HAP-1 (cell line): ENCODE measurements around the gene SATB1.

Source experiments
- DNase-seq, 2 experiments: peaks; one replicate each; pipeline ENCODE4 v3.0.0-alpha.2; 2016 to 2020; ENCODE audit warnings: low spot score in 2 of 2
- H3K27me3 ChIP-seq: fragments of 250-450 bp; sonication (Bioruptor Pico); 2 replicates; pipeline ENCODE4 v1.5.1; 2020; ENCODE audit warnings: low read depth, mild to moderate bottlenecking, moderate library complexity
- H3K36me3 ChIP-seq: fragments of 250-450 bp; sonication (Bioruptor Pico); replicated peaks from 2 replicates; pipeline ENCODE4 v1.5.1; 2020; ENCODE audit warnings: mild to moderate bottlenecking
- H3K4me1 ChIP-seq: fragments of 250-450 bp; sonication (Bioruptor Pico); 2 replicates; pipeline ENCODE4 v1.5.1; 2020; ENCODE audit warnings: mild to moderate bottlenecking
- H3K4me3 ChIP-seq: fragments of 250-450 bp; sonication (Bioruptor Pico); 2 replicates; pipeline ENCODE4 v1.5.1; 2020; ENCODE audit warnings: mild to moderate bottlenecking, moderate library complexity
- H3K9me3 ChIP-seq: fragments of 250-450 bp; sonication (Bioruptor Pico); 2 replicates; pipeline ENCODE4 v1.5.1; 2020; ENCODE audit warnings: mild to moderate bottlenecking, moderate library complexity
- in situ Hi-C: fragments of 300-500 bp; cut with MboI; formaldehyde crosslinking; loops from 3 replicates; pipeline ENCODE4 v1.14.3; 2020; ENCODE audit warnings: low sequenced_read_pairs, inconsistent platforms, mixed read lengths

Gene SATB1

DNA sequence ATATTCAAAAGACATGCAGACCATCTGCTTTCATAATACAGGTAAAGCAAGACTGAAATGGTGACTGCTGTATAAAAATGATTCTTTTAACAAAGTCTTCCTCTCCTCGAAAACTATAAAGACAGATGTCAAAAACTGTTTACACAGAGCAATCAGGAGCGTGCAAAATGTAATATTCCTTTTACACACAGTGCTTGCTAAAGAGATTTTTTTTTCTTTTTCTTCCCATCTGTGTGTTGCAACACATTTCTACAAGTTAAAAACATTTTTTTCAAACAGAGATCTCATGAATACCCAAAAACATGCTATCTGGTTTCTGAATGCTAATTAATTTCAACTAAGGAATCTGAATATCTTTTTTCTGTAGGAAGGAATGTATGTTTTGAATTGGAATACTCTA is 22.1 kb downstream of the SATB1 start:
- in situ Hi-C loops = no loop called here
- DNase-seq = no peak
- no peaks in the 10 kb centered on the region for H3K27me3 ChIP-seq
- H3K9me3 ChIP-seq = no peaks in the 10 kb centered on the region
- no peak overlapping the region for H3K4me3 ChIP-seq
- peaks cover 12% of the 10 kb centered on the region for H3K4me1 ChIP-seq
- 0 out of 2 replicates have a peak, but pooled peaks cover 2% of the 10 kb centered on the region for H3K36me3 ChIP-seq

DNA sequence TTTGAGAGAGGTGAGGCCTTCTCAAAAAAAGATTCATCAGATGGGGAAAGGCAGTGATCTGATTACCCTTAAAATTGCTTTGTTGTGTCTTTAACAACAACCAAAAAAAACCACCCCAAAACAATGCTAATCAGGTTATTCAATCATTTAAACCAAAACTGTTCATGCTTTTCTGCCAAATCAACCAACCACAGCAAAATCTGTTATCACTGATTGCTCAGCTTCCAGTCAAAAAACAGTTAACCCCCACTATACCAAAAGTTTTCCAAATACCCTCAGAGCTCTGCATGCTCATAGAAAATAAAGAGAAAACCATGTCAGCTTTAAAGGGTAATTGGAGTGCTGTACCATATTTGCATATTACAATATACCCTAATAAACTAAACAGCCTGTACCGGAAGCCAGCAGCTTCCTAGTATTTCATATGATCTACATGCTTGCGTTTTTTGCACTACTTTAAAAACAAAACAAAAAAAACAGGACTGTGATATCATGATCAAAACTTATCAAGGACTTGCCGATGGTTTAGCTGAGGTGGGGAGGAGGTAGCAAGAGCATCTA is 22.8 kb downstream of the SATB1 start:
- no peak for DNase-seq
- no peaks in the 10 kb centered on the region for H3K27me3 ChIP-seq
- in situ Hi-C loops = no loop called here
- 0 out of 2 replicates have a peak, but pooled peaks cover 3% of the 10 kb centered on the region for H3K36me3 ChIP-seq
- no peak overlapping the region for H3K4me3 ChIP-seq
- peaks cover 11% of the 10 kb centered on the region for H3K4me1 ChIP-seq
- H3K9me3 ChIP-seq = no peaks in the 10 kb centered on the region

DNA sequence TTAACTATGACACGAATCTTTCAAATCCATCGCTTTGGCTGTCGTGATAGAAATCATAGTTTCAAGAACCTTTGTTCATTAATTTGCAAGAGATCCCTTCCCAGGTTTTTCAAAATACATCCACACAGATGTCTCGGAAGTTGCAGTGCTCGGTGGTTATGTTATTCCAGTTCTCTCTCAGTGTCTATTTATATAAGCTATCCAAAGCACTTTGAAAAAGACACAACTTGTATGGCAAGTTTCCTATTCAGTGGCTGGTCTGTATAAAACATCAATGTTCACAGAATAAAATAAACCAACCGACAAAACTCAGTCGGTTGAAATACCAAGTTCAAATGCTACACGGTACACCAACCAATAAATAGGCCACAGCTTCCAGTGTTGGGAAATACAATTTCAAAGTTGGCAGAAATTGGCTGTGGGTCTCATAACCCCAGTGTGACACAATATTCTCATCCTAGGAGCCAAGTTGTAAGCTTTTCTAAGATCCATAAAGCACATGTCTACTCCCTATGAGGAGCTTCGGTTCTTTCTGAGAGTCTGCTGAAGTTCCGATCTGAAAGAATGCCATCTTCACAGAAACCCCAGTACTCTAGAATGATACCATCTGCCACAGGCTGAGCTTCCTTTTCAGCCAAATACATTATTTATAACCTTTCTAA is 23.7 kb downstream of the SATB1 start:
- Histone ChIP-seq H3K9me3 (no peaks in the 10 kb centered on the region), H3K36me3 (0 out of 2 replicates have a peak, but pooled peaks cover 8% of the 10 kb centered on the region), H3K4me1 (peaks cover 9% of the 10 kb centered on the region), H3K4me3 (no peak overlapping the region), H3K27me3 (no peaks in the 10 kb centered on the region)
- in situ Hi-C loops = no loop called here
- no peak for DNase-seq

- no peak for DNase-seq
- in situ Hi-C loops = loop anchor here (25.0 kb wide), 1 partner anchor 511 kb away; no protein-coding TSS in a partner anchor
- H3K4me1 ChIP-seq = peaks cover 2% of the 10 kb centered on the region
- peaks cover 21% of the 10 kb centered on the region for H3K36me3 ChIP-seq
- H3K27me3 ChIP-seq = no peaks in the 10 kb centered on the region
- H3K4me3 ChIP-seq = no peak overlapping the region
- no peaks in the 10 kb centered on the region for H3K9me3 ChIP-seq
These were observed 26.7 kb downstream of the SATB1 start for GRCh38 chr3:18398448-18398847.

DNA sequence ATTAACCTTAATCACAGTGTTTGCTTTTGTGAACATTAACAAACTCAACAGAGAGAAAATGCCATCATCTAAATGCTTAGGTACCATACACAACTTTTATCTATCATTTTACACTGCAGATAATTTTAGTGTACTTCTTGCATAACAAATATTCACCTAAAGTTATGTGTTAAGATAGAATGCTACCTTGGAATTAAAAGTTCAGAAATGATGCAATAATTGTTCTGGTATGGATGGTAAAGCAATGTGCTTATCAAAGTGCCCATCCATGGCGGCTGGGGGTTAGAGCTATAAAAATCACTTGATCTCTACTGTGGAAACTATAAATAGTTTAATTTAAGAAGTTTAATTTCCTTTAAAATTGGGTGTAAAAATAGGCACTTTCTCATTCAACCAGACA is 28.7 kb downstream of the SATB1 start:
- DNase-seq = no peak
- Histone ChIP-seq H3K9me3 (no peaks in the 10 kb centered on the region), H3K36me3 (peaks cover 20% of the 10 kb centered on the region), H3K4me1 (no peaks in the 10 kb centered on the region), H3K27me3 (no peaks in the 10 kb centered on the region), H3K4me3 (no peak overlapping the region)
- in situ Hi-C loops = loop anchor here (25.0 kb wide), 1 partner anchor 509 kb away; no protein-coding TSS in a partner anchor

DNA sequence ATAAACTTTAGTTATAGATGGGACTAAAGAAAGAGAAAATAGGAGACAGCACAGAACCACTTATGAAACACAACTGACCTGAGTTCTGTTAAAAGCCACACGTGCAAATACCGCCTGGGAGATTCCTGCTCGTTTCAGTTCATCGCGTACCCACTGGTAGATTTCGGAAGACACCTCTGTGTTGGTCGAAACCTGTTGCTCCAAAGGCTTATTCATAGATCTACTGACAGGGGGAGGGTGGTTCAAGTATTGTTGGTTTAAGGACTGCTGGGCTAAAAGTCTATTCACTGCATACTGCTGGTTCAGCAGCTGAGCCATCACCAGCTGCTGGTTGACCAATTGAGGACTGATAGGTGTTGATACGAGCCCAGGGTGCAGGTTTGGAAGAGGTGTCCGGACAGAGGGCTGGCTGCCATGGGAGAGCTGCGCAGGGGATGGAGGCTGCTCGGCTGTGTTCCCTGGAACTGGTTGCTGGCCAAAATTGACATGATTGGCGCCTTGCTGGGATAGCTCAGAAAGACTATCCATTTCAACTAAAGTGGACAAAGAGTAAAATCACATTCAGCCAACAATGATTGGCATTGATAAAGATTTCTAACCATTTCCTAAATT is 30.6 kb downstream of the SATB1 start:
- no peaks in the 10 kb centered on the region for H3K9me3 ChIP-seq
- in situ Hi-C loops = loop anchor here (25.0 kb wide), 1 partner anchor 507 kb away; no protein-coding TSS in a partner anchor
- no peak overlapping the region for H3K4me3 ChIP-seq
- H3K4me1 ChIP-seq = no peaks in the 10 kb centered on the region
- no peaks in the 10 kb centered on the region for H3K27me3 ChIP-seq
- DNase-seq = no peak
- peaks cover 20% of the 10 kb centered on the region for H3K36me3 ChIP-seq

GRCh38 chr3:18393906-18394305 is 31.2 kb downstream of the SATB1 start:
- Histone ChIP-seq H3K4me1 (no peaks in the 10 kb centered on the region), H3K4me3 (no peak overlapping the region), H3K27me3 (no peaks in the 10 kb centered on the region), H3K36me3 (peaks cover 20% of the 10 kb centered on the region), H3K9me3 (no peaks in the 10 kb centered on the region)
- in situ Hi-C loops = loop anchor here (25.0 kb wide), 1 partner anchor 507 kb away; no protein-coding TSS in a partner anchor
- no peak for DNase-seq

GRCh38 chr3:18390024-18390660 is 35.0 kb downstream of the SATB1 start:
- no peak for DNase-seq
- Histone ChIP-seq H3K9me3 (no peaks in the 10 kb centered on the region), H3K4me3 (no peak overlapping the region), H3K4me1 (no peaks in the 10 kb centered on the region), H3K27me3 (no peaks in the 10 kb centered on the region), H3K36me3 (peaks cover 10% of the 10 kb centered on the region)
- in situ Hi-C loops = loop anchor here (25.0 kb wide), 1 partner anchor 503 kb away; no protein-coding TSS in a partner anchor

- no peaks in the 10 kb centered on the region for H3K27me3 ChIP-seq
- no peaks in the 10 kb centered on the region for H3K4me1 ChIP-seq
- H3K9me3 ChIP-seq = no peaks in the 10 kb centered on the region
- in situ Hi-C loops = loop anchor here (25.0 kb wide), 1 partner anchor 502 kb away; no protein-coding TSS in a partner anchor
- no peak overlapping the region for H3K4me3 ChIP-seq
- DNase-seq = peak in 1 of 2 experiments; percentile 38
- H3K36me3 ChIP-seq = peaks cover 6% of the 10 kb centered on the region; the same call in 1 of the 2 replicates
These were observed 35.9 kb downstream of the SATB1 start for GRCh38 chr3:18389108-18389733.

GRCh38 chr3:18386274-18386890 is 38.8 kb downstream of the SATB1 start:
- no peaks in the 10 kb centered on the region for H3K4me1 ChIP-seq
- H3K9me3 ChIP-seq = no peaks in the 10 kb centered on the region
- H3K36me3 ChIP-seq = peaks cover 7% of the 10 kb centered on the region; the same call in 1 of the 2 replicates
- no peak for DNase-seq
- in situ Hi-C loops = loop anchor here (25.0 kb wide), 1 partner anchor 499 kb away; no protein-coding TSS in a partner anchor
- no peaks in the 10 kb centered on the region for H3K27me3 ChIP-seq
- H3K4me3 ChIP-seq = no peak overlapping the region

DNA sequence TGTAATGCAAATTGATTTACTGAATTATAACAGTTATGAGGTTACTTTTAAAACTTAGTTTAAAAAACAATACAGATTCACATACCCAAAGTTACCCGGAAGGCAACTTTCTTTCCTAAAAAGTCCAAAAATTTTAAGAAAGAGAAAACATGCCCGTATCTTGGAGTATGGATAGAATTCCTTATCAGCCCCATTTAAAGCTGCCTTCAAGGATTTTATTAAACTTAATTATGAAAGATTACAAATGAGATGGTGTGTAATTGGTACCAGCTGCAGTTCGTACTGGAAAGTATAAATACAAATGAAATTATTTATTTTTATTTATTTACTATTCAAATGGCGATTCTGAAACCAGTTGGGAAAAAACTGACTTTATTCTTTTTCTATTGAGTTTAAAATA is 39.4 kb downstream of the SATB1 start:
- Histone ChIP-seq H3K27me3 (no peaks in the 10 kb centered on the region), H3K4me1 (no peaks in the 10 kb centered on the region), H3K4me3 (no peak overlapping the region), H3K9me3 (no peaks in the 10 kb centered on the region), H3K36me3 (peaks cover 7% of the 10 kb centered on the region; the same call in 1 of the 2 replicates)
- in situ Hi-C loops = loop anchor here (25.0 kb wide), 1 partner anchor 498 kb away; no protein-coding TSS in a partner anchor
- DNase-seq = no peak

GRCh38 chr3:18382760-18383369 is 42.3 kb downstream of the SATB1 start:
- Histone ChIP-seq H3K27me3 (no peaks in the 10 kb centered on the region), H3K4me3 (no peak overlapping the region), H3K9me3 (no peaks in the 10 kb centered on the region), H3K36me3 (0 out of 2 replicates have a peak, but pooled peaks cover 7% of the 10 kb centered on the region), H3K4me1 (no peaks in the 10 kb centered on the region)
- no peak for DNase-seq
- in situ Hi-C loops = loop anchor here (25.0 kb wide), 1 partner anchor 496 kb away; no protein-coding TSS in a partner anchor
